ENCODE data around the gene PDZD4.
A peak's percentile ranks its signal among the peaks of the same experiment; 100 is the strongest.
"Not testable (repeated sequence)": the region's sequence is repeated elsewhere in the genome, so short reads cannot be mapped to it uniquely, and the experiment has no call there.

Gene PDZD4

GRCh38 chrX:153844509-153845082 lies 14.3 kb upstream of the PDZD4 start:
- no peak for DNase-seq (ENCODE audit: low read depth in 2 of 2)

- no peak for DNase-seq (ENCODE audit: low read depth in 2 of 2)
Measured at GRCh38 chrX:153836921-153837320, 6.6 kb upstream of the PDZD4 start.

GRCh38 chrX:153832728-153833127 lies 2.4 kb upstream of the PDZD4 start:
- DNase-seq (ENCODE audit: low read depth in 2 of 2): no peak

- no peak for DNase-seq (ENCODE audit: low read depth in 2 of 2)
Measured at GRCh38 chrX:153831429-153832150, 1.2 kb upstream of the PDZD4 start.

- no peak for DNase-seq (ENCODE audit: low read depth in 2 of 2)
Measured at GRCh38 chrX:153830640-153831428, 490 bp upstream of the PDZD4 start.

- DNase-seq (ENCODE audit: low read depth in 2 of 2): no peak
Measured at GRCh38 chrX:153829549-153829798, 870 bp downstream of the PDZD4 start.

GRCh38 chrX:153828723-153829548 lies 1.4 kb downstream of the PDZD4 start:
- DNase-seq (ENCODE audit: low read depth in 2 of 2): no peak

- DNase-seq (ENCODE audit: low read depth in 2 of 2): no peak
Measured at GRCh38 chrX:153828308-153828707, 2.0 kb downstream of the PDZD4 start.

GRCh38 chrX:153827903-153828302 lies 2.4 kb downstream of the PDZD4 start:
- no peak for DNase-seq (ENCODE audit: low read depth in 2 of 2)

- no peak for DNase-seq (ENCODE audit: low read depth in 2 of 2)
Measured at GRCh38 chrX:153827016-153827415, 3.3 kb downstream of the PDZD4 start.

GRCh38 chrX:153825042-153825441 lies 5.3 kb downstream of the PDZD4 start:
- no peak for DNase-seq (ENCODE audit: low read depth in 2 of 2)

- no peak for DNase-seq (ENCODE audit: low read depth in 2 of 2)
Measured at GRCh38 chrX:153824348-153824747, 6.0 kb downstream of the PDZD4 start.

- no peak for DNase-seq (ENCODE audit: low read depth in 2 of 2)
Measured at GRCh38 chrX:153821066-153821465, 9.3 kb downstream of the PDZD4 start.

GRCh38 chrX:153820601-153821000 lies 9.7 kb downstream of the PDZD4 start:
- DNase-seq (ENCODE audit: low read depth in 2 of 2): no peak

- no peak for DNase-seq (ENCODE audit: low read depth in 2 of 2)
Measured at GRCh38 chrX:153819384-153820040, 10.8 kb downstream of the PDZD4 start.

GRCh38 chrX:153818571-153819383 lies 11.6 kb downstream of the PDZD4 start:
- DNase-seq (ENCODE audit: low read depth in 2 of 2): peak in 1 of 2 donors; percentile 30

- DNase-seq (ENCODE audit: low read depth in 2 of 2): not testable (repeated sequence)
Measured at GRCh38 chrX:153818064-153818463, 12.3 kb downstream of the PDZD4 start.

- no peak for DNase-seq (ENCODE audit: low read depth in 2 of 2)
Measured at GRCh38 chrX:153816831-153817690, 13.3 kb downstream of the PDZD4 start.

GRCh38 chrX:153814591-153815315 lies 15.6 kb downstream of the PDZD4 start:
- no peak for DNase-seq (ENCODE audit: low read depth in 2 of 2)

Measured in stimulated activated CD4-positive, alpha-beta T cell treated with anti-CD3 and anti-CD28 coated beads, Interleukin-4, amount 100 ng/mL, for 48 hours (primary cell).